Glutamatergic neuron (in vitro differentiated cells): ENCODE data around the gene ZMIZ1. TPM values are rescaled to one million over a fixed set of nuclear protein-coding genes. Genes with fewer than 3 reads are reported as not detected.

Experiments used
- DNase-seq: peaks from one replicate; pipeline ENCODE4 v3.0.0; 2022
- H3K27ac Mint-ChIP-seq: one replicate; pipeline ENCODE4 v1.8.0; 2020; ENCODE audit warnings: mild to moderate bottlenecking, mixed read lengths, inconsistent platforms; ENCODE audit not compliant: unreplicated experiment
- H3K27me3 Mint-ChIP-seq: one replicate; pipeline ENCODE4 v1.8.0; 2020; ENCODE audit warnings: mild to moderate bottlenecking, moderate library complexity, mixed read lengths, inconsistent platforms; ENCODE audit not compliant: unreplicated experiment
- H3K36me3 Mint-ChIP-seq: one replicate; pipeline ENCODE4 v1.8.0; 2020; ENCODE audit warnings: mild to moderate bottlenecking, mixed read lengths, inconsistent platforms; ENCODE audit not compliant: unreplicated experiment
- H3K4me1 Mint-ChIP-seq: one replicate; pipeline ENCODE4 v1.8.0; 2020; ENCODE audit warnings: mild to moderate bottlenecking, low read depth, mixed read lengths, inconsistent platforms; ENCODE audit not compliant: unreplicated experiment
- H3K4me3 Mint-ChIP-seq: one replicate; pipeline ENCODE4 v1.8.0; 2020; ENCODE audit warnings: mild to moderate bottlenecking, mixed read lengths, inconsistent platforms; ENCODE audit not compliant: unreplicated experiment
- H3K9me3 Mint-ChIP-seq: one replicate; pipeline ENCODE4 v1.8.0; 2020; ENCODE audit warnings: mild to moderate bottlenecking, moderate library complexity, mixed read lengths, inconsistent platforms; ENCODE audit not compliant: unreplicated experiment
- CTCF ChIP-seq: fragments of 200-600 bp; sonication (generic); IDR thresholded peaks from one replicate; pipeline ENCODE4 v1.5.0; 2021; ENCODE audit not compliant: partially characterized antibody, unreplicated experiment
- total RNA-seq: library from RNA; stranded (reverse); fragmentation: NEBNext Ultra II Directional; extraction: Animal tissue kit (Norgen Biotek cat#: 25700); gene quantifications from one replicate; pipeline ENCODE4 v1.2.1, GENCODE V29; 2021; ENCODE audit not compliant: unreplicated experiment

The ZMIZ1 gene
- total RNA-seq, 1 donor from 2014 or later: 230 TPM

- Mint-ChIP-seq H3K9me3 (peaks cover 3% of the 10 kb centered on the region), H3K27ac (no peak overlapping the region), H3K4me1 (peaks cover 16% of the 10 kb centered on the region), H3K36me3 (no peaks in the 10 kb centered on the region), H3K27me3 (peaks cover 5% of the 10 kb centered on the region), H3K4me3 (no peak overlapping the region)
- no peak for TF ChIP-seq CTCF
- no peak for DNase-seq
Measured at GRCh38 chr10:79344502-79345195, 275.9 kb downstream of the ZMIZ1 start.

GRCh38 chr10:79345241-79346011 lies 276.7 kb downstream of the ZMIZ1 start:
- DNase-seq: no peak
- Mint-ChIP-seq H3K36me3 (no peaks in the 10 kb centered on the region), H3K4me3 (no peak overlapping the region), H3K27me3 (peaks cover 5% of the 10 kb centered on the region), H3K9me3 (no peaks in the 10 kb centered on the region), H3K4me1 (peaks cover 16% of the 10 kb centered on the region), H3K27ac (peak overlapping the region; percentile 8)
- no peak for TF ChIP-seq CTCF

GRCh38 chr10:79346012-79346340 lies 277.2 kb downstream of the ZMIZ1 start:
- no peak for DNase-seq
- H3K27ac Mint-ChIP-seq: peak overlapping the region; percentile 44
- peaks cover 16% of the 10 kb centered on the region for H3K4me1 Mint-ChIP-seq
- H3K27me3 Mint-ChIP-seq: peaks cover 5% of the 10 kb centered on the region
- H3K9me3 Mint-ChIP-seq: no peaks in the 10 kb centered on the region
- no peaks in the 10 kb centered on the region for H3K36me3 Mint-ChIP-seq
- TF ChIP-seq CTCF: no peak
- H3K4me3 Mint-ChIP-seq: no peak overlapping the region

- Mint-ChIP-seq H3K4me1 (peaks cover 16% of the 10 kb centered on the region), H3K36me3 (no peaks in the 10 kb centered on the region), H3K27ac (peak overlapping the region; percentile 44), H3K9me3 (no peaks in the 10 kb centered on the region), H3K4me3 (peak overlapping the region; percentile 34), H3K27me3 (peaks cover 5% of the 10 kb centered on the region)
- no peak for TF ChIP-seq CTCF
- DNase-seq: no peak
Measured at GRCh38 chr10:79346388-79347225, 277.8 kb downstream of the ZMIZ1 start.
